Kidney (tissue), 14 donors: Measurements from ENCODE around the gene UBA5. TPM values are rescaled to one million over a fixed set of nuclear protein-coding genes. Genes with fewer than 3 reads are reported as not detected.
"Not testable (repeated sequence)": the region's sequence is repeated elsewhere in the genome, so short reads cannot be mapped to it uniquely, and the experiment has no call there.

Source experiments
- DNase-seq, 5 donors: peaks; one replicate each; pipeline ENCODE4 v3.0.0-alpha.2; 2013 to 2020
- FAIRE-seq: peaks from 2 replicates; lab custom pipeline; 2012; peaks lifted over from hg19 to GRCh38; lab: Jason Lieb, UNC
- H3K27ac ChIP-seq, 2 donors: one replicate each; pipeline ENCODE4 v1.7.0; 2013; ENCODE audit warnings: low read depth in 2 of 2, low read length in 2 of 2, inconsistent platforms in 1 of 2
- H3K27me3 ChIP-seq: one replicate; pipeline ENCODE4 v1.7.1; 2013; ENCODE audit warnings: low read length, inconsistent platforms; ENCODE audit not compliant: control insufficient read depth, insufficient read depth
- H3K36me3 ChIP-seq, 3 donors: one replicate each; pipeline versions ENCODE4 v1.7.0 to v1.7.1; 2013; ENCODE audit warnings: low read length in 3 of 3, control low read depth in 1 of 3, inconsistent platforms in 1 of 3; ENCODE audit not compliant: insufficient read depth in 3 of 3, control insufficient read depth in 2 of 3
- H3K4me1 ChIP-seq, 3 donors: one replicate each; pipeline versions ENCODE4 v1.7.0 to v1.7.1; 2013; ENCODE audit warnings: low read length in 3 of 3, inconsistent platforms in 1 of 3, low read depth in 1 of 3; ENCODE audit not compliant: control insufficient read depth in 2 of 3, insufficient read depth in 2 of 3
- H3K4me3 ChIP-seq, 3 donors: one replicate each; pipeline versions ENCODE4 v1.7.0 to v1.8.1; 2013; ENCODE audit warnings: low read length in 3 of 3, control low read depth in 1 of 3, inconsistent platforms in 1 of 3
- H3K9ac ChIP-seq, 3 donors: one replicate each; pipeline versions ENCODE4 v1.7.0 to v1.7.1; 2013; ENCODE audit warnings: low read length in 3 of 3, control low read depth in 1 of 3, inconsistent platforms in 1 of 3
- H3K9me3 ChIP-seq, 3 donors: one replicate each; pipeline versions ENCODE4 v1.7.0 to v1.7.1; 2013; ENCODE audit warnings: low read length in 3 of 3, control low read depth in 1 of 3, inconsistent platforms in 1 of 3; ENCODE audit not compliant: control insufficient read depth in 2 of 3, insufficient read depth in 1 of 3
- intact Hi-C: fragments of 100-400 bp; cut with DNase I; formaldehyde crosslinking; loops from one replicate; pipeline ENCODE4 v1.11.1; 2022
- polyA plus RNA-seq: library from polyadenylated mRNA; stranded (reverse); fragments of 350-450 nt; fragmentation: Illumina TruSeq; extraction: RNeasy Lipid Tissue Mini Kit (QIAGEN cat#74804); gene quantifications from one replicate; pipeline ENCODE4 v1.2.3, GENCODE V29; 2014; ENCODE audit warnings: low read depth, low replicate concordance; ENCODE audit not compliant: insufficient read depth
- total RNA-seq: library from RNA; stranded (reverse); fragmentation: NEBNext Ultra II Directional; extraction: Animal tissue kit (Norgen Biotek cat#: 25700); gene quantifications from one replicate; pipeline ENCODE4 v1.2.1, GENCODE V29; 2021
- TF ChIP-seq, protein P1 (sequence below): IDR thresholded peaks from 3 replicates; pipeline ENCODE4 v1.5.1; 2012; ENCODE audit warnings: mild to moderate bottlenecking, moderate library complexity, borderline replicate concordance; ENCODE audit not compliant: insufficient read depth; ENCODE audit errors: extremely low read depth
- donor health status: control.
- donor health status: control.
- donor health status: control.
- donor health status: control.
- donor health status: control.
- donor health status: DM: yes; HTN: yes; CAD: no.
- donor health status: Normal renal cell carcinoma (clear cell type).

Gene UBA5
- total and polyA plus RNA-seq, 2 donors from 2014 or later = 32.1 to 45.1 TPM

GRCh38 chr3:132637590-132637989, 22.5 kb upstream of the UBA5 start:
- H3K9me3 ChIP-seq = no peaks in the 10 kb centered on the region
- peak; percentile 41 for FAIRE-seq
- H3K4me1 ChIP-seq = no peaks in the 10 kb centered on the region
- H3K27ac ChIP-seq = no peak overlapping the region
- H3K4me3 ChIP-seq = no peak overlapping the region
- intact Hi-C loops = no loop called here
- DNase-seq = no peak
- peaks cover 0 to 30% (median 15%) of the 10 kb centered on the region in 3 donors for H3K36me3 ChIP-seq
- no peak overlapping the region for H3K9ac ChIP-seq
- H3K27me3 ChIP-seq = no peaks in the 10 kb centered on the region
- TF ChIP-seq, protein P1, sequence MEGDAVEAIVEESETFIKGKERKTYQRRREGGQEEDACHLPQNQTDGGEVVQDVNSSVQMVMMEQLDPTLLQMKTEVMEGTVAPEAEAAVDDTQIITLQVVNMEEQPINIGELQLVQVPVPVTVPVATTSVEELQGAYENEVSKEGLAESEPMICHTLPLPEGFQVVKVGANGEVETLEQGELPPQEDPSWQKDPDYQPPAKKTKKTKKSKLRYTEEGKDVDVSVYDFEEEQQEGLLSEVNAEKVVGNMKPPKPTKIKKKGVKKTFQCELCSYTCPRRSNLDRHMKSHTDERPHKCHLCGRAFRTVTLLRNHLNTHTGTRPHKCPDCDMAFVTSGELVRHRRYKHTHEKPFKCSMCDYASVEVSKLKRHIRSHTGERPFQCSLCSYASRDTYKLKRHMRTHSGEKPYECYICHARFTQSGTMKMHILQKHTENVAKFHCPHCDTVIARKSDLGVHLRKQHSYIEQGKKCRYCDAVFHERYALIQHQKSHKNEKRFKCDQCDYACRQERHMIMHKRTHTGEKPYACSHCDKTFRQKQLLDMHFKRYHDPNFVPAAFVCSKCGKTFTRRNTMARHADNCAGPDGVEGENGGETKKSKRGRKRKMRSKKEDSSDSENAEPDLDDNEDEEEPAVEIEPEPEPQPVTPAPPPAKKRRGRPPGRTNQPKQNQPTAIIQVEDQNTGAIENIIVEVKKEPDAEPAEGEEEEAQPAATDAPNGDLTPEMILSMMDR = no peak

GRCh38 chr3:132638706-132639105, 21.4 kb upstream of the UBA5 start:
- TF ChIP-seq, protein P1 = no peak
- H3K9me3 ChIP-seq = no peaks in the 10 kb centered on the region
- no peaks in the 10 kb centered on the region for H3K27me3 ChIP-seq
- DNase-seq (peak in 1 of 5 donors; percentile 16), FAIRE-seq (no peak)
- H3K4me3 ChIP-seq = no peak overlapping the region
- no peak overlapping the region for H3K27ac ChIP-seq
- H3K36me3 ChIP-seq = peaks cover 0 to 30% (median 17%) of the 10 kb centered on the region in 3 donors
- no peaks in the 10 kb centered on the region for H3K4me1 ChIP-seq
- H3K9ac ChIP-seq = no peak overlapping the region
- intact Hi-C loops = no loop called here

- not testable (repeated sequence) for H3K4me1 ChIP-seq, FAIRE-seq, H3K9me3 ChIP-seq, H3K9ac ChIP-seq, H3K27me3 ChIP-seq, H3K27ac ChIP-seq, H3K4me3 ChIP-seq, DNase-seq
- peaks cover 0 to 29% (median 14%) of the 10 kb centered on the region in 3 donors for H3K36me3 ChIP-seq
- intact Hi-C loops = loop anchor here (5.0 kb wide), 1 partner anchor 104 kb away; no protein-coding TSS in a partner anchor
These were observed 18.7 kb upstream of the UBA5 start for GRCh38 chr3:132641427-132641826.

- peak; percentile 91 for FAIRE-seq
These were observed 18.1 kb upstream of the UBA5 start for GRCh38 chr3:132641837-132642538.

More at GRCh38 chr3:132641837-132642538, 18.1 kb upstream of the UBA5 start:
- Histone ChIP-seq H3K27me3 (no peaks in the 10 kb centered on the region), H3K27ac (no peak overlapping the region), H3K4me1 (no peaks in the 10 kb centered on the region), H3K4me3 (no peak overlapping the region), H3K36me3 (peaks cover 0 to 25% (median 10%) of the 10 kb centered on the region in 3 donors), H3K9me3 (no peaks in the 10 kb centered on the region), H3K9ac (no peak overlapping the region)
- intact Hi-C loops = loop anchor here (5.0 kb wide), 1 partner anchor 105 kb away; no protein-coding TSS in a partner anchor
- TF ChIP-seq, protein P1 = peak; percentile 55
- DNase-seq = peak in 2 of 5 donors; percentile 37 to 55
